ENCODE results near the gene APOC1.

Gene APOC1

GRCh38 chr19:44890366-44891015 is 23.9 kb upstream of the APOC1 start (continued):
- no peak for TF ChIP-seq PATZ1 (CRISPR knock-in tag; IDR thresholded peaks at IDR 0.05; ENCODE audit: borderline replicate concordance)

- TF ChIP-seq OSR1 (CRISPR knock-in tag; IDR thresholded peaks at IDR 0.05) (no peak), RARB (CRISPR knock-in tag; IDR thresholded peaks at IDR 0.05) (no peak), BACH2 (CRISPR knock-in tag; IDR thresholded peaks at IDR 0.05; ENCODE audit: borderline replicate concordance) (no peak), CREB5 (CRISPR knock-in tag; IDR thresholded peaks at IDR 0.05; ENCODE audit: low read depth) (no peak), CSDC2 (CRISPR knock-in tag; IDR thresholded peaks at IDR 0.05) (no peak), TCF4 (CRISPR knock-in tag; IDR thresholded peaks at IDR 0.05; ENCODE audit: borderline replicate concordance) (no peak), ZNF565 (CRISPR knock-in tag; conservative IDR thresholded peaks at IDR 0.05; ENCODE audit: low read depth) (no peak), ZNF8 (CRISPR knock-in tag; IDR thresholded peaks at IDR 0.05) (no peak), SNAI2 (CRISPR knock-in tag; IDR thresholded peaks at IDR 0.05) (no peak), ARNTL (CRISPR knock-in tag; IDR thresholded peaks at IDR 0.05; ENCODE audit: borderline replicate concordance, low read depth) (no peak), PPARA (CRISPR knock-in tag; IDR thresholded peaks at IDR 0.05; ENCODE audit: borderline replicate concordance) (no peak), ZFP3 (CRISPR knock-in tag; IDR thresholded peaks at IDR 0.05) (no peak), CSRNP3 (CRISPR knock-in tag; IDR thresholded peaks at IDR 0.05) (no peak), ZC3H10 (CRISPR knock-in tag; IDR thresholded peaks at IDR 0.05) (no peak), ISL1 (CRISPR knock-in tag; IDR thresholded peaks at IDR 0.05) (no peak), ESRRG (CRISPR knock-in tag; IDR thresholded peaks at IDR 0.05) (no peak)
- TF ChIP-seq, protein P1, sequence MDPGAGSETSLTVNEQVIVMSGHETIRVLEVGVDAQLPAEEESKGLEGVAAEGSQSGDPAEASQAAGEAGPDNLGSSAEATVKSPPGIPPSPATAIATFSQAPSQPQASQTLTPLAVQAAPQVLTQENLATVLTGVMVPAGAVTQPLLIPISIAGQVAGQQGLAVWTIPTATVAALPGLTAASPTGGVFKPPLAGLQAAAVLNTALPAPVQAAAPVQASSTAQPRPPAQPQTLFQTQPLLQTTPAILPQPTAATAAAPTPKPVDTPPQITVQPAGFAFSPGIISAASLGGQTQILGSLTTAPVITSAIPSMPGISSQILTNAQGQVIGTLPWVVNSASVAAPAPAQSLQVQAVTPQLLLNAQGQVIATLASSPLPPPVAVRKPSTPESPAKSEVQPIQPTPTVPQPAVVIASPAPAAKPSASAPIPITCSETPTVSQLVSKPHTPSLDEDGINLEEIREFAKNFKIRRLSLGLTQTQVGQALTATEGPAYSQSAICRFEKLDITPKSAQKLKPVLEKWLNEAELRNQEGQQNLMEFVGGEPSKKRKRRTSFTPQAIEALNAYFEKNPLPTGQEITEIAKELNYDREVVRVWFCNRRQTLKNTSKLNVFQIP (CRISPR knock-in tag; IDR thresholded peaks at IDR 0.05; ENCODE audit: borderline replicate concordance, low read depth), result no peak
- ATAC-seq, result no peak
Observed at GRCh38 chr19:44891016-44891882, 23.2 kb upstream of the APOC1 start, which contains the start of gene TOMM40. TSS of gene TOMM40 (plus strand) at chr19:44891254. CDS start at chr19:44891416, 162 bp downstream.

DNA sequence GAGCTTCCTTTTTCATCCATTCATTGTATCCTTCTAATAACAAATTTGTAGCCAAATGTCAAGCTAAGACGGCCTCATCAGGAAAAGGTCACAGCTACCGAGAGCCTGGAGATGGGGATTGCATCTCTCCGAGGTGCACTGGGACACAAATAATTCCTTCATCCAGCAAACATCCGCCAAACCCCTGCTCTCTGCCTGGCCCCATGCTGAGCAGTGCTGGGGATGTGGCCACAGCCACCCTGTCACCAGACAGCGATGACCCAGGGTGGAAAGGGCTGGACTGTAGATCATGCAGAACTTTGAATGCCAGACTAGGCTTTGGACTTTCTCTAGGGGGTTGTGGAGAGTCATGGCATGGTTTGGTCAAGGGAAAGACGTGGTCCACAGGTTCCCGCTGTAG is 21.5 kb upstream of the APOC1 start:
- TF ChIP-seq PATZ1 (CRISPR knock-in tag; IDR thresholded peaks at IDR 0.05; ENCODE audit: borderline replicate concordance), result no peak
- TF ChIP-seq ZFP3 (CRISPR knock-in tag; IDR thresholded peaks at IDR 0.05), result no peak
- no peak for TF ChIP-seq ZNF8 (CRISPR knock-in tag; IDR thresholded peaks at IDR 0.05)
- TF ChIP-seq RARB (CRISPR knock-in tag; IDR thresholded peaks at IDR 0.05), result no peak
- no peak for TF ChIP-seq ZFP30 (CRISPR knock-in tag; IDR thresholded peaks at IDR 0.05)
- TF ChIP-seq CSDC2 (CRISPR knock-in tag; IDR thresholded peaks at IDR 0.05), result no peak
- TF ChIP-seq ZNF565 (CRISPR knock-in tag; conservative IDR thresholded peaks at IDR 0.05; ENCODE audit: low read depth), result no peak
- no peak for TF ChIP-seq ESRRG (CRISPR knock-in tag; IDR thresholded peaks at IDR 0.05)
- no peak for TF ChIP-seq TOX (CRISPR knock-in tag; IDR thresholded peaks at IDR 0.05; ENCODE audit: borderline replicate concordance)
- TF ChIP-seq, protein P1 (CRISPR knock-in tag; IDR thresholded peaks at IDR 0.05; ENCODE audit: borderline replicate concordance, low read depth), result no peak
- TF ChIP-seq ARNTL (CRISPR knock-in tag; IDR thresholded peaks at IDR 0.05; ENCODE audit: borderline replicate concordance, low read depth), result no peak
- no peak for TF ChIP-seq SNAI2 (CRISPR knock-in tag; IDR thresholded peaks at IDR 0.05)
- no peak for ATAC-seq
